Measurements from ENCODE around the gene SLIT1. TPM values are rescaled to one million over a fixed set of nuclear protein-coding genes. Genes with fewer than 3 reads are reported as not detected.

Gene SLIT1
- total and polyA plus RNA-seq, 2 donors (not counting 1 experiment from before 2014, with no cell fraction given): 0.15 to 0.49 TPM

DNA sequence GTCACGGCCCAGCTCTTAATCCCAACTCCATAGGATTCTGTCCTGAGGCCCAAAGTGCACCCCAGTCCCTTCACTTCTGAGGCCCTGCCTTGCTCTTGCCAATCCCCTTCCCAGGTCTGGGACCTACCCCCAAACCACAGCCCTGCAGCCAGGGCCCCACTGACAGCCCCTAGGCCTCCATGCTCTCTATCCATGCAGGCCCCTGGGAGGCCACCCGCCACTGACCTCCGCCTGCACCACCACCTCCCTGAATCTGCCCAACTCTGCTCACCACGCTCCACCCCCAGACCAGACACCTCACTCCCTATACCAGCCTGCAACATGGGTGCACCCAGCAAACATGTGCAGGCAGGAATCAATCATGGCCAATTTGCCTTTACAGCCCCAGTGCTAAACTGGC, 10.2 kb downstream of the SLIT1 start:
- intact Hi-C loops (cut with micrococcal nuclease): no loop called here
- Mint-ChIP-seq H3K4me1 (no peaks in the 10 kb centered on the region), H3K4me3 (no peak overlapping the region), H3K27me3 (peaks cover 32% of the 10 kb centered on the region), H3K9me3 (ENCODE audit: insufficient read depth) (no peaks in the 10 kb centered on the region), H3K27ac (no peak overlapping the region)
- no peak for TF ChIP-seq EZH2 (IDR thresholded peaks at IDR 0.05; ENCODE audit: borderline replicate concordance, insufficient read depth, low read depth, low read length, poor library complexity, severe bottlenecking)
- TF ChIP-seq, protein P1, sequence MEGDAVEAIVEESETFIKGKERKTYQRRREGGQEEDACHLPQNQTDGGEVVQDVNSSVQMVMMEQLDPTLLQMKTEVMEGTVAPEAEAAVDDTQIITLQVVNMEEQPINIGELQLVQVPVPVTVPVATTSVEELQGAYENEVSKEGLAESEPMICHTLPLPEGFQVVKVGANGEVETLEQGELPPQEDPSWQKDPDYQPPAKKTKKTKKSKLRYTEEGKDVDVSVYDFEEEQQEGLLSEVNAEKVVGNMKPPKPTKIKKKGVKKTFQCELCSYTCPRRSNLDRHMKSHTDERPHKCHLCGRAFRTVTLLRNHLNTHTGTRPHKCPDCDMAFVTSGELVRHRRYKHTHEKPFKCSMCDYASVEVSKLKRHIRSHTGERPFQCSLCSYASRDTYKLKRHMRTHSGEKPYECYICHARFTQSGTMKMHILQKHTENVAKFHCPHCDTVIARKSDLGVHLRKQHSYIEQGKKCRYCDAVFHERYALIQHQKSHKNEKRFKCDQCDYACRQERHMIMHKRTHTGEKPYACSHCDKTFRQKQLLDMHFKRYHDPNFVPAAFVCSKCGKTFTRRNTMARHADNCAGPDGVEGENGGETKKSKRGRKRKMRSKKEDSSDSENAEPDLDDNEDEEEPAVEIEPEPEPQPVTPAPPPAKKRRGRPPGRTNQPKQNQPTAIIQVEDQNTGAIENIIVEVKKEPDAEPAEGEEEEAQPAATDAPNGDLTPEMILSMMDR (IDR thresholded peaks at IDR 0.05): no peak
- H3K9ac ChIP-seq (ENCODE audit: low read length): no peak overlapping the region
- H3K4me1 ChIP-seq (ENCODE audit: control insufficient read depth in 2 of 2, insufficient read depth in 2 of 2, low read length in 2 of 2): no peaks in the 10 kb centered on the region
- no peak overlapping the region for H3K4me3 ChIP-seq (ENCODE audit: control extremely low read depth in 1 of 5, extremely low read depth in 1 of 5, insufficient read depth in 1 of 5, low read depth in 2 of 5, low read length in 4 of 5)
- no peak overlapping the region for H2AFZ ChIP-seq (ENCODE audit: insufficient read depth, low read depth, low read length, poor library complexity, severe bottlenecking)
- no peak overlapping the region for H3K27ac ChIP-seq (ENCODE audit: low read length in 2 of 2)
- H3K9me3 ChIP-seq (ENCODE audit: control extremely low read depth in 1 of 3, control insufficient read depth in 2 of 3, insufficient read depth in 1 of 3, low read length in 2 of 3): no peaks in the 10 kb centered on the region
- no peaks in the 10 kb centered on the region for H4K20me1 ChIP-seq (ENCODE audit: control insufficient read depth, insufficient read depth, low read length, poor library complexity, severe bottlenecking)
- DNase-seq: no peak
- H3K4me2 ChIP-seq (replicated peaks; ENCODE audit: low read depth, low read length, poor library complexity, severe bottlenecking): no peak overlapping the region
- 100% methylated on average over 4 of the region's 4 CpGs for WGBS (ENCODE audit: insufficient coverage)
- ATAC-seq (ENCODE audit: low read depth): no peak
- peaks cover 0 to 34% (median 14%) of the 10 kb centered on the region in 4 experiments for H3K27me3 ChIP-seq (replicated peaks in 1 of 4; ENCODE audit: control extremely low read depth in 1 of 4, control insufficient read depth in 3 of 4, insufficient read depth in 4 of 4, low read length in 3 of 4)
- POLR2A ChIA-PET: no interaction called here
- H3K36me3 ChIP-seq (replicated peaks in 1 of 2; ENCODE audit: control extremely low read depth in 1 of 2, control insufficient read depth in 1 of 2, extremely low read depth in 1 of 2, insufficient read depth in 2 of 2, low read length in 1 of 2): no peaks in the 10 kb centered on the region
- CTCF ChIA-PET: interaction anchor here (0.6 to 1.1 kb wide), 2 partner anchors 18 to 103 kb away, joined by 3 to 4 read pairs; no protein-coding TSS in a partner anchor
- H3K79me2 ChIP-seq (ENCODE audit: control insufficient read depth, insufficient read depth, low read length): no peaks in the 10 kb centered on the region

DNA sequence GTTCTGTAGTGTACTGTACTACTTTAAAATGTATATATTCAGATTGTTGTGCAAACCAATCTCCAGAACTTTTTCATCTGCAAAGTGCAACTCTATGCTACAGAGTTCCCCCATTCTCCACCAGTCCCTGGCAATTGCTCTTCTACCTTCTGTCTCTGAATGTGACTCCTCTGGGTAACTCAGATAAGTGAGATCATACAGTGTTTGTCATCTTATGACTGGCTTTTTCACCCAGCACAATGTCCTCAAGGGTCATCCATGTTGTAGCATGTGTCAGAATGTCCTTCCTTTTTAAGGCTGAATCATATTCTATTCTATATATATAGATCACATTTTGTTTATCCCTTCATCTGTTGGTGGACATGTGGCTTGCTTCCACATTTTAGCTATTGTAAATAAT, 10.8 kb downstream of the SLIT1 start:
- intact Hi-C loops (cut with micrococcal nuclease): no loop called here
- Mint-ChIP-seq H3K9me3 (ENCODE audit: insufficient read depth) (no peaks in the 10 kb centered on the region), H3K27me3 (peaks cover 29% of the 10 kb centered on the region), H3K4me3 (no peak overlapping the region), H3K4me1 (no peaks in the 10 kb centered on the region), H3K27ac (no peak overlapping the region)
- ATAC-seq (ENCODE audit: low read depth) (no peak), DNase-seq (no peak)
- Histone ChIP-seq H3K4me2 (replicated peaks; ENCODE audit: low read depth, low read length, poor library complexity, severe bottlenecking) (no peak overlapping the region), H3K4me3 (ENCODE audit: control extremely low read depth in 1 of 5, extremely low read depth in 1 of 5, insufficient read depth in 1 of 5, low read depth in 2 of 5, low read length in 4 of 5) (no peak overlapping the region), H3K27ac (ENCODE audit: low read length in 2 of 2) (no peak overlapping the region), H3K79me2 (ENCODE audit: control insufficient read depth, insufficient read depth, low read length) (no peaks in the 10 kb centered on the region), H3K27me3 (replicated peaks in 1 of 4; ENCODE audit: control extremely low read depth in 1 of 4, control insufficient read depth in 3 of 4, insufficient read depth in 4 of 4, low read length in 3 of 4) (peaks cover 0 to 28% (median 12%) of the 10 kb centered on the region in 4 experiments), H2AFZ (ENCODE audit: insufficient read depth, low read depth, low read length, poor library complexity, severe bottlenecking) (no peak overlapping the region), H3K36me3 (replicated peaks in 1 of 2; ENCODE audit: control extremely low read depth in 1 of 2, control insufficient read depth in 1 of 2, extremely low read depth in 1 of 2, insufficient read depth in 2 of 2, low read length in 1 of 2) (no peaks in the 10 kb centered on the region), H3K4me1 (ENCODE audit: control insufficient read depth in 2 of 2, insufficient read depth in 2 of 2, low read length in 2 of 2) (no peaks in the 10 kb centered on the region), H3K9ac (ENCODE audit: low read length) (no peak overlapping the region), H3K9me3 (ENCODE audit: control extremely low read depth in 1 of 3, control insufficient read depth in 2 of 3, insufficient read depth in 1 of 3, low read length in 2 of 3) (no peaks in the 10 kb centered on the region), H4K20me1 (ENCODE audit: control insufficient read depth, insufficient read depth, low read length, poor library complexity, severe bottlenecking) (no peaks in the 10 kb centered on the region)
- ChIA-PET POLR2A (no interaction called here), CTCF (interaction anchor here (1.1 kb wide), 1 partner anchor 102 kb away, joined by 3 read pairs; no protein-coding TSS in a partner anchor)
- no peak for TF ChIP-seq EZH2 (IDR thresholded peaks at IDR 0.05; ENCODE audit: borderline replicate concordance, insufficient read depth, low read depth, low read length, poor library complexity, severe bottlenecking)
- TF ChIP-seq, protein P1 (IDR thresholded peaks at IDR 0.05): no peak
